H1 (cell line): Measurements from ENCODE around the gene FCER1A. TPM values are rescaled to one million over a fixed set of nuclear protein-coding genes. Genes with fewer than 3 reads are reported as not detected.

Source experiments
- CTCF ChIA-PET: fragments of 300-600 bp; sonication (Branson Sonifier 250); formaldehyde crosslinking; loops from one replicate; lab custom pipeline; 2021; ENCODE audit not compliant: partially characterized antibody; lab: Charles Lee
- POLR2A ChIA-PET: fragments of 300-600 bp; sonication (Branson Sonifier 250); formaldehyde crosslinking; loops from one replicate; lab custom pipeline; 2021; ENCODE audit warnings: inconsistent platforms; ENCODE audit not compliant: partially characterized antibody; lab: Charles Lee
- DNase-seq, 2 experiments: peaks; one replicate each; pipeline versions ENCODE4 v3.0.0 to v3.0.0-alpha.2; 2010 to 2022; ENCODE audit warnings: low spot score in 2 of 2, low read depth in 1 of 2, mixed read lengths in 1 of 2
- FAIRE-seq: peaks from 2 replicates; lab custom pipeline; 2011; peaks lifted over from hg19 to GRCh38; lab: Jason Lieb, UNC
- H2AFZ ChIP-seq: 2 replicates; pipeline ENCODE4 v1.8.1; 2012; ENCODE audit warnings: low read length, inconsistent platforms
- H2AK5ac ChIP-seq: 2 replicates; pipeline ENCODE4 v1.6.1; 2013; ENCODE audit warnings: low read depth, low read length
- H2BK120ac ChIP-seq: replicated peaks from 2 replicates; pipeline ENCODE3; 2013; ENCODE audit warnings: low read depth, low read length, inconsistent platforms
- H2BK12ac ChIP-seq: 2 replicates; pipeline ENCODE4 v1.6.1; 2013; ENCODE audit warnings: low read depth, low read length
- H2BK15ac ChIP-seq: 2 replicates; pipeline ENCODE4 v1.6.1; 2013; ENCODE audit warnings: low read length
- H2BK20ac ChIP-seq: 2 replicates; pipeline ENCODE4 v1.6.1; 2013; ENCODE audit warnings: low read length
- H2BK5ac ChIP-seq: 2 replicates; pipeline ENCODE4 v1.6.1; 2013; ENCODE audit warnings: low read depth, low read length
- H3K14ac ChIP-seq: 2 replicates; pipeline ENCODE4 v1.6.1; 2013; ENCODE audit warnings: inconsistent platforms; ENCODE audit not compliant: insufficient read length
- H3K18ac ChIP-seq: 2 replicates; pipeline ENCODE4 v1.6.1; 2013; ENCODE audit warnings: low read length; ENCODE audit errors: extremely low read depth
- H3K23ac ChIP-seq: 2 replicates; pipeline ENCODE4 v1.6.1; 2013; ENCODE audit warnings: inconsistent platforms; ENCODE audit not compliant: insufficient read length
- H3K23me2 ChIP-seq: 2 replicates; pipeline ENCODE4 v1.6.1; 2013; ENCODE audit warnings: low read depth, low read length
- H3K27ac ChIP-seq: 2 replicates; pipeline ENCODE4 v1.6.1; 2011; ENCODE audit warnings: low read depth, low read length, inconsistent platforms
- H3K27me3 ChIP-seq, 4 experiments: replicated peaks in 1 of 4; 1 replicate in 1 of 4; 2 replicates in 3 of 4; pipeline versions ENCODE4 v1.6.1 to v1.8.1; 2011 to 2013; ENCODE audit warnings: low read length in 3 of 4, mild to moderate bottlenecking in 3 of 4, inconsistent platforms in 2 of 4, mixed read lengths in 2 of 4, moderate library complexity in 1 of 4; ENCODE audit not compliant: control insufficient read depth in 3 of 4, insufficient read depth in 3 of 4; ENCODE audit errors: extremely low read depth in 1 of 4
- H3K36me3 ChIP-seq, 4 experiments: 2 replicates each; pipeline versions ENCODE4 v1.6.1 to v1.8.1; 2011 to 2013; ENCODE audit warnings: mild to moderate bottlenecking in 4 of 4, low read length in 3 of 4, moderate library complexity in 2 of 4, control low read depth in 1 of 4, inconsistent platforms in 1 of 4; ENCODE audit not compliant: insufficient read depth in 4 of 4, control insufficient read depth in 2 of 4
- H3K4ac ChIP-seq: replicated peaks from 2 replicates; pipeline ENCODE3; 2013; ENCODE audit warnings: low read length, low read depth, mixed read lengths, inconsistent platforms; ENCODE audit not compliant: insufficient read length
- H3K4me1 ChIP-seq, 4 experiments: replicated peaks in 1 of 4; 1 replicate in 1 of 4; 2 replicates in 3 of 4; pipeline versions ENCODE4 v1.6.1 to v1.8.1; 2011 to 2013; ENCODE audit warnings: low read length in 3 of 4, inconsistent platforms in 2 of 4, mixed read lengths in 1 of 4; ENCODE audit not compliant: insufficient read depth in 4 of 4, control insufficient read depth in 3 of 4
- H3K4me2 ChIP-seq, 2 experiments: 2 replicates each; pipeline versions ENCODE4 v1.6.1 to v1.8.1; 2011 to 2013; ENCODE audit warnings: low read depth in 2 of 2, low read length in 2 of 2, control low read depth in 1 of 2, inconsistent platforms in 1 of 2, mild to moderate bottlenecking in 1 of 2; ENCODE audit not compliant: insufficient read depth in 1 of 2
- H3K4me3 ChIP-seq, 4 experiments: fragments of 200-600, 300-600 bp in 1 of 4; sonication (generic), shearing (Covaris generic), sonication (Bioruptor Twin) in 1 of 4; 2 replicates each; pipeline versions ENCODE4 v1.5.1 to v1.8.1; 2011 to 2016; ENCODE audit warnings: low read length in 4 of 4, low read depth in 3 of 4, control low read depth in 2 of 4, inconsistent platforms in 2 of 4, mild to moderate bottlenecking in 2 of 4, mixed read lengths in 1 of 4, moderate library complexity in 1 of 4; ENCODE audit not compliant: insufficient read depth in 2 of 4; ENCODE audit errors: extremely low read depth in 1 of 4
- H3K56ac ChIP-seq: replicated peaks from 2 replicates; pipeline ENCODE3; 2013; ENCODE audit warnings: low read depth, mild to moderate bottlenecking, mixed read lengths, low read length, inconsistent platforms; ENCODE audit not compliant: insufficient read length
- H3K79me1 ChIP-seq: 2 replicates; pipeline ENCODE4 v1.6.1; 2013; ENCODE audit warnings: low read depth, low read length, control low read depth
- H3K79me2 ChIP-seq, 2 experiments: 2 replicates each; pipeline versions ENCODE4 v1.6.1 to v1.8.1; 2012 to 2013; ENCODE audit warnings: low read length in 2 of 2, mild to moderate bottlenecking in 2 of 2, inconsistent platforms in 1 of 2; ENCODE audit not compliant: insufficient read depth in 2 of 2, control insufficient read depth in 1 of 2
- H3K9ac ChIP-seq, 4 experiments: replicated peaks in 1 of 4; 1 replicate in 1 of 4; 2 replicates in 3 of 4; pipeline versions ENCODE4 v1.6.1 to v1.8.1; 2011 to 2013; ENCODE audit warnings: low read depth in 3 of 4, low read length in 3 of 4, control low read depth in 2 of 4, mild to moderate bottlenecking in 2 of 4, moderate library complexity in 2 of 4, inconsistent platforms in 1 of 4; ENCODE audit errors: extremely low read depth in 1 of 4
- H3K9me3 ChIP-seq, 2 experiments: 2 replicates each; pipeline versions ENCODE4 v1.6.1 to v1.8.1; 2012 to 2013; ENCODE audit warnings: mild to moderate bottlenecking in 2 of 2, moderate library complexity in 2 of 2, control low read depth in 1 of 2, inconsistent platforms in 1 of 2, low read depth in 1 of 2, low read length in 1 of 2, mixed read lengths in 1 of 2; ENCODE audit not compliant: insufficient read depth in 2 of 2
- H4K20me1 ChIP-seq, 2 experiments: replicated peaks in 1 of 2; 2 replicates each; pipeline versions ENCODE3 to v1.8.1; 2011 to 2013; ENCODE audit warnings: inconsistent platforms in 2 of 2, low read length in 2 of 2, mild to moderate bottlenecking in 1 of 2; ENCODE audit not compliant: insufficient read depth in 2 of 2, control insufficient read depth in 1 of 2
- H4K5ac ChIP-seq: 2 replicates; pipeline ENCODE4 v1.6.1; 2013; ENCODE audit warnings: low read length, low read depth, mixed read lengths, inconsistent platforms; ENCODE audit not compliant: insufficient read length
- H4K8ac ChIP-seq: 2 replicates; pipeline ENCODE4 v1.8.0; 2013; ENCODE audit warnings: mild to moderate bottlenecking, moderate library complexity, low read length, inconsistent platforms; ENCODE audit not compliant: insufficient read depth; ENCODE audit errors: extremely low read depth
- H4K91ac ChIP-seq: replicated peaks from 2 replicates; pipeline ENCODE3; 2013; ENCODE audit warnings: low read length, mixed read lengths, inconsistent platforms; ENCODE audit not compliant: insufficient read length
- BACH1 ChIP-seq: IDR thresholded peaks from 2 replicates; pipeline ENCODE4 v1.6.1; 2012; ENCODE audit warnings: low read length, improper control_type of control experiment
- HDAC2 ChIP-seq, 2 experiments: fragments of 300-600 bp in 1 of 2; sonication (generic) in 1 of 2; IDR thresholded peaks; 2 replicates each; pipeline ENCODE4 v1.6.1; 2011 to 2012; ENCODE audit warnings: low read depth in 2 of 2, low read length in 2 of 2, mild to moderate bottlenecking in 2 of 2, moderate library complexity in 2 of 2, borderline replicate concordance in 1 of 2, inconsistent platforms in 1 of 2
- HDAC6 ChIP-seq: IDR thresholded peaks from one replicate; pipeline ENCODE4 v1.7.1; 2012; ENCODE audit warnings: low read depth, mild to moderate bottlenecking, inconsistent platforms, low read length, moderate library complexity
- PHF8 ChIP-seq: fragments of 200-600 bp; sonication (generic); conservative IDR thresholded peaks from 2 replicates; pipeline ENCODE4 v1.7.1; 2012; ENCODE audit warnings: low read depth, mild to moderate bottlenecking, inconsistent platforms, low read length, moderate library complexity
- RBBP5 ChIP-seq: IDR thresholded peaks from 2 replicates; pipeline ENCODE4 v1.7.1; 2012; ENCODE audit warnings: low read depth, mild to moderate bottlenecking, inconsistent platforms, low read length, moderate library complexity, borderline replicate concordance
- SIRT6 ChIP-seq: IDR thresholded peaks from one replicate; pipeline ENCODE4 v1.7.1; 2012; ENCODE audit warnings: low read length, inconsistent platforms
- TCF12 ChIP-seq: IDR thresholded peaks from 2 replicates; pipeline ENCODE4 v1.6.1; 2011; ENCODE audit warnings: low read depth, mild to moderate bottlenecking, low read length
- WGBS, 2 experiments: shearing (Covaris generic) in 1 of 2; methylation state at CpG; one replicate each; pipeline versions ENCODE4 v1.1.6 to v1.1.7; 2013 to 2015; ENCODE audit warnings: low lambda C conversion rate in 2 of 2, mixed read lengths in 2 of 2, inconsistent platforms in 1 of 2, low coverage in 1 of 2, missing lambda C conversion rate in 1 of 2; ENCODE audit not compliant: insufficient replicate concordance in 2 of 2, insufficient coverage in 1 of 2, insufficient read length in 1 of 2; ENCODE audit errors: extremely low coverage in 1 of 2, missing lambda C conversion rate in 1 of 2; 5-methylcytosine and 5-hydroxymethylcytosine counted together
- polyA plus RNA-seq, 7 experiments: library from polyadenylated mRNA; depleted of rRNA in 3 of 7; stranded (reverse) in 5 of 7; unstranded in 2 of 7; fragments of >200 nt in 5 of 7; fragments of 200-250 nt in 2 of 7; gene quantifications; 1 replicate in 5 of 7; 2 replicates in 1 of 7; 4 replicates in 1 of 7; pipeline versions ENCODE4 v1.2.1 to v1.2.3, GENCODE V29; 2011 to 2013; ENCODE audit warnings: missing spikeins in 2 of 7, mixed read lengths in 2 of 7
- total RNA-seq: library from RNA; stranded (reverse); fragmentation: NEBNext Ultra II Directional; extraction: Animal tissue kit (Norgen Biotek cat#: 25700); gene quantifications from 2 replicates; pipeline ENCODE4 v1.2.1, GENCODE V29; 2021

FCER1A gene
- total and polyA plus RNA-seq, 2 of the 8 experiments (the other 6 are each of a cell fraction or from before 2014, with no cell fraction given) = not detected

DNA sequence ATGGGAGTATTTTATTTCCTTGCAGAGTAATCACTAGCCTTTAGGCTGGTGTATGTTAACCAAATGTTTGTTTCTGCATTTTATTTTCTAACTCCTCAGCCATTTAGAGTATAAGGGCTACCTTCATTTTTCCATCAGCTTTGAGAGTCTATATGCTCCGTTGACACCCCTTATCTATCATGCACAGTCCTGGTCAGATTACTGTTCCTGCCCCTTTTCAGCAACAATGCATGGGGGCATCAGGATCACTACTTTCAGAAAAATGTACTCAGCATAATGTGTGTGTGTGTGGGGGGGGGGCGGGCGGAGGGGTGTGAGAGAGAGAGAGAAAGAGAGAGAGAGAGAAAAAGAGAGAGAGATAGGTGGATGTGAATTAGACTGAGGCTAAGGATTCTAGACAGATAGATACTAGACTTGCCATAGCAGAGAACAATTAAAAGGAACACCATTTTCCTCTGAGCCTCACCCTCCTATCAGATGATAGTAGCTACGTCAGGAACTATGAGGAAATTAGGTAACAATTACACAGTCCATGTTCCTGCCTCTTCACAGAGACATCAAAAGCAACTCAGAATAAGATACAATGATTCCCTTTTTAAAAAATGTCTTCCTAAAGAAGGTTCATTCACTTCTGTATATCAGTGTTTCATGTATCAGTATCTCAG is 40.8 kb downstream of the FCER1A start:
- Histone ChIP-seq H2BK12ac (no peak overlapping the region), H4K20me1 (no peaks in the 10 kb centered on the region), H2AFZ (no peak overlapping the region), H3K79me1 (no peaks in the 10 kb centered on the region), H4K91ac (no peak overlapping the region), H3K14ac (no peak overlapping the region), H3K18ac (no peak overlapping the region), H3K56ac (no peak overlapping the region), H3K4me3 (no peak overlapping the region), H3K36me3 (no peaks in the 10 kb centered on the region), H3K9me3 (peaks cover 49 to 52% of the 10 kb centered on the region in 2 experiments; a peak in 3 of 4 replicates), H3K27me3 (no peaks in the 10 kb centered on the region), H3K4ac (no peak overlapping the region), H3K27ac (no peak overlapping the region), H4K8ac (no peak overlapping the region), H3K4me1 (no peaks in the 10 kb centered on the region), H3K4me2 (no peak overlapping the region), H3K23me2 (no peaks in the 10 kb centered on the region), H2BK120ac (no peak overlapping the region), H3K23ac (no peak overlapping the region), H2BK15ac (no peak overlapping the region), H3K79me2 (no peaks in the 10 kb centered on the region), H2BK5ac (no peak overlapping the region), H4K5ac (no peak overlapping the region), H3K9ac (no peak overlapping the region), H2BK20ac (no peak overlapping the region), H2AK5ac (no peak overlapping the region)
- CTCF ChIA-PET = no interaction called here
- FAIRE-seq = no peak
- DNase-seq = no peak
- POLR2A ChIA-PET = no interaction called here
- WGBS, 2 experiments = 81% methylated on average over 2 of the region's 4 CpGs; no CpG with 5 or more reads in 1 of the 2 experiments
- no peak for TF ChIP-seq BACH1
- no peak for TF ChIP-seq SIRT6
- no peak for TF ChIP-seq HDAC2 (IDR thresholded peaks at IDR 0.05; ENCODE audit: borderline replicate concordance in 1 of 2, low read depth in 2 of 2, low read length in 2 of 2)
- no peak for TF ChIP-seq HDAC6
- TF ChIP-seq RBBP5 = no peak
- no peak for TF ChIP-seq PHF8
- no peak for TF ChIP-seq TCF12
